ENCODE measurements around the gene METTL6.
"Not testable (repeated sequence)": the region's sequence is repeated elsewhere in the genome, so short reads cannot be mapped to it uniquely, and the experiment has no call there.

METTL6 gene

GRCh38 chr3:15391007-15391406, 36.3 kb downstream of the METTL6 start:
- no peak for DNase-seq (ENCODE audit: low read depth, low spot score)
- in situ Hi-C loops (cut with HindIII; ENCODE audit: low sequenced_read_pairs), result no loop called here
- TF ChIP-seq CTCF (IDR thresholded peaks at IDR 0.05; ENCODE audit: low read depth, low read length), result no peak
- no peak overlapping the region for H3K4me3 ChIP-seq (ENCODE audit: low read depth, low read length)

- H3K4me3 ChIP-seq (ENCODE audit: low read depth, low read length), result no peak overlapping the region
- in situ Hi-C loops (cut with HindIII; ENCODE audit: low sequenced_read_pairs), result no loop called here
- TF ChIP-seq CTCF (IDR thresholded peaks at IDR 0.05; ENCODE audit: low read depth, low read length), result no peak
- DNase-seq (ENCODE audit: low read depth, low spot score), result no peak
These were observed 36.9 kb downstream of the METTL6 start for GRCh38 chr3:15390460-15390859.

- in situ Hi-C loops (cut with HindIII; ENCODE audit: low sequenced_read_pairs); H3K4me3 ChIP-seq (ENCODE audit: low read depth, low read length); DNase-seq (ENCODE audit: low read depth, low spot score): not testable (repeated sequence)
These were observed 39.0 kb downstream of the METTL6 start for GRCh38 chr3:15388335-15388734.

- in situ Hi-C loops (cut with HindIII; ENCODE audit: low sequenced_read_pairs), result no loop called here
- H3K4me3 ChIP-seq (ENCODE audit: low read depth, low read length), result no peak overlapping the region
- DNase-seq (ENCODE audit: low read depth, low spot score), result no peak
- no peak for TF ChIP-seq CTCF (IDR thresholded peaks at IDR 0.05; ENCODE audit: low read depth, low read length)
These were observed 39.6 kb downstream of the METTL6 start for GRCh38 chr3:15387735-15388134.

GRCh38 chr3:15387171-15387581, 40.2 kb downstream of the METTL6 start:
- no peak overlapping the region for H3K4me3 ChIP-seq (ENCODE audit: low read depth, low read length)
- DNase-seq (ENCODE audit: low read depth, low spot score), result no peak
- no peak for TF ChIP-seq CTCF (IDR thresholded peaks at IDR 0.05; ENCODE audit: low read depth, low read length)
- in situ Hi-C loops (cut with HindIII; ENCODE audit: low sequenced_read_pairs), result no loop called here

- H3K4me3 ChIP-seq (ENCODE audit: low read depth, low read length); in situ Hi-C loops (cut with HindIII; ENCODE audit: low sequenced_read_pairs); DNase-seq (ENCODE audit: low read depth, low spot score): not testable (repeated sequence)
These were observed 40.7 kb downstream of the METTL6 start for GRCh38 chr3:15386654-15386955.

- TF ChIP-seq CTCF (IDR thresholded peaks at IDR 0.05; ENCODE audit: low read depth, low read length), result no peak
- H3K4me3 ChIP-seq (ENCODE audit: low read depth, low read length), result no peak overlapping the region
- no peak for DNase-seq (ENCODE audit: low read depth, low spot score)
- in situ Hi-C loops (cut with HindIII; ENCODE audit: low sequenced_read_pairs), result no loop called here
These were observed 41.3 kb downstream of the METTL6 start for GRCh38 chr3:15385901-15386653.

- H3K4me3 ChIP-seq (ENCODE audit: low read depth, low read length); in situ Hi-C loops (cut with HindIII; ENCODE audit: low sequenced_read_pairs); DNase-seq (ENCODE audit: low read depth, low spot score): not testable (repeated sequence)
These were observed 42.1 kb downstream of the METTL6 start for GRCh38 chr3:15385238-15385695.

Measured in astrocyte of the spinal cord (primary cell).